ENCODE measurements around the gene ERP27. TPM values are rescaled to one million over a fixed set of nuclear protein-coding genes. Genes with fewer than 3 reads are reported as not detected.
A peak's percentile ranks its signal among the peaks of the same experiment; 100 is the strongest.

Gene ERP27
- total RNA-seq, 3 donors from 2014 or later = 0.96 to 8.5 (median 7.8) TPM

- TF ChIP-seq POLR2A (IDR thresholded peaks at IDR 0.05) (no peak), POLR2AphosphoS5 (IDR thresholded peaks at IDR 0.05) (no peak), CTCF (IDR thresholded peaks at IDR 0.05) (no peak)
- Histone ChIP-seq H3K4me1 (peaks cover 0 to 4% of the 10 kb centered on the region in 2 donors), H3K36me3 (no peaks in the 10 kb centered on the region), H3K27me3 (no peaks in the 10 kb centered on the region), H3K4me3 (no peak overlapping the region), H3K9me3 (no peaks in the 10 kb centered on the region), H3K27ac (peak overlapping the region; percentile 59 to 92)
- no peak for DNase-seq (ENCODE audit: low spot score in 2 of 2)
- intact Hi-C loops (cut with DNase I; ENCODE audit: low total_unique reads) = no loop called here
Measured at GRCh38 chr12:14954269-14954668, 15.9 kb upstream of the ERP27 start.

GRCh38 chr12:14953752-14954151 is 15.4 kb upstream of the ERP27 start:
- intact Hi-C loops (cut with DNase I; ENCODE audit: low total_unique reads) = no loop called here
- Histone ChIP-seq H3K9me3 (no peaks in the 10 kb centered on the region), H3K4me3 (no peak overlapping the region), H3K4me1 (peaks cover 0 to 4% of the 10 kb centered on the region in 2 donors), H3K36me3 (no peaks in the 10 kb centered on the region), H3K27ac (peak overlapping the region; percentile 92 to 94), H3K27me3 (no peaks in the 10 kb centered on the region)
- DNase-seq (ENCODE audit: low spot score in 2 of 2) = no peak
- TF ChIP-seq POLR2AphosphoS5 (IDR thresholded peaks at IDR 0.05) (no peak), POLR2A (IDR thresholded peaks at IDR 0.05) (no peak), CTCF (IDR thresholded peaks at IDR 0.05) (no peak)

- peak in 1 of 3 donors; percentile 67 for TF ChIP-seq POLR2AphosphoS5 (IDR thresholded peaks at IDR 0.05)
- no peak for TF ChIP-seq POLR2A (IDR thresholded peaks at IDR 0.05)
- Histone ChIP-seq H3K27me3 (no peaks in the 10 kb centered on the region), H3K27ac (peak overlapping the region; percentile 92 to 94), H3K4me3 (peak overlapping the region in 1 of 3 donors; percentile 16), H3K9me3 (no peaks in the 10 kb centered on the region), H3K4me1 (peaks cover 0 to 8% of the 10 kb centered on the region in 2 donors), H3K36me3 (no peaks in the 10 kb centered on the region)
- DNase-seq (ENCODE audit: low spot score in 2 of 2) = peak in 1 of 2 donors; percentile 48
- intact Hi-C loops (cut with DNase I; ENCODE audit: low total_unique reads) = no loop called here
Measured at GRCh38 chr12:14952299-14952921, 14.1 kb upstream of the ERP27 start.

- intact Hi-C loops (cut with DNase I; ENCODE audit: low total_unique reads) = no loop called here
- Histone ChIP-seq H3K4me1 (peaks cover 0 to 8% of the 10 kb centered on the region in 2 donors), H3K9me3 (no peaks in the 10 kb centered on the region), H3K27ac (peak overlapping the region; percentile 92 to 94), H3K4me3 (no peak overlapping the region), H3K36me3 (no peaks in the 10 kb centered on the region), H3K27me3 (no peaks in the 10 kb centered on the region)
- no peak for DNase-seq (ENCODE audit: low spot score in 2 of 2)
- TF ChIP-seq POLR2A (IDR thresholded peaks at IDR 0.05) (no peak), CTCF (IDR thresholded peaks at IDR 0.05) (no peak), POLR2AphosphoS5 (IDR thresholded peaks at IDR 0.05) (no peak)
Measured at GRCh38 chr12:14951851-14952250, 13.5 kb upstream of the ERP27 start.

- Histone ChIP-seq H3K27me3 (no peaks in the 10 kb centered on the region), H3K27ac (peak overlapping the region; percentile 92 to 94), H3K36me3 (no peaks in the 10 kb centered on the region), H3K4me3 (no peak overlapping the region), H3K9me3 (no peaks in the 10 kb centered on the region), H3K4me1 (peaks cover 0 to 8% of the 10 kb centered on the region in 2 donors)
- intact Hi-C loops (cut with DNase I; ENCODE audit: low total_unique reads) = no loop called here
- TF ChIP-seq CTCF (IDR thresholded peaks at IDR 0.05) = no peak
- TF ChIP-seq POLR2A (IDR thresholded peaks at IDR 0.05) = no peak
- TF ChIP-seq POLR2AphosphoS5 (IDR thresholded peaks at IDR 0.05) = no peak
- no peak for DNase-seq (ENCODE audit: low spot score in 2 of 2)
Measured at GRCh38 chr12:14950982-14951746, 12.8 kb upstream of the ERP27 start.
